A673 (cell line): Measurements from ENCODE around the gene COX15.

Experiments
- CTCF ChIP-seq: fragments of 300-800, 200-600 bp; sonication (generic); conservative IDR thresholded peaks from 2 replicates; pipeline ENCODE4 v1.5.1; 2017; ENCODE audit warnings: low read depth, mild to moderate bottlenecking, antibody characterized with exemption, low read length, moderate library complexity, mixed read lengths
- EZH2 ChIP-seq: fragments of 200-600 bp; sonication (generic); IDR thresholded peaks from 2 replicates; pipeline ENCODE4 v1.6.1; 2017; ENCODE audit warnings: borderline replicate concordance, low read depth, mild to moderate bottlenecking, mixed read lengths, antibody characterized with exemption, low read length; ENCODE audit not compliant: poor library complexity, severe bottlenecking

GRCh38 chr10:99700649-99701048 is 31.3 kb downstream of the COX15 start:
- no peak for TF ChIP-seq CTCF
- no peak for TF ChIP-seq EZH2
